Measurements from ENCODE around the gene SLC15A3. TPM values are rescaled to one million over a fixed set of nuclear protein-coding genes. Genes with fewer than 3 reads are reported as not detected.

Gene SLC15A3
- total RNA-seq, 1 donor from 2014 or later: 66.3 TPM

GRCh38 chr11:60937144-60937527 lies 14.8 kb downstream of the SLC15A3 start:
- Histone ChIP-seq H4K20me1 (ENCODE audit: insufficient read depth, low read length) (no peaks in the 10 kb centered on the region), H3K4me1 (ENCODE audit: insufficient read depth, low read length) (no peaks in the 10 kb centered on the region), H3K4me3 (ENCODE audit: insufficient read depth, low read depth, low read length) (no peak overlapping the region), H3K9me3 (ENCODE audit: insufficient read depth, low read depth, low read length) (no peaks in the 10 kb centered on the region), H3K36me3 (ENCODE audit: insufficient read depth, low read length) (no peaks in the 10 kb centered on the region), H3K4me2 (ENCODE audit: low read length) (no peak overlapping the region), H3K27me3 (ENCODE audit: insufficient read depth, low read length) (peaks cover 7% of the 10 kb centered on the region), H3K9ac (ENCODE audit: low read length) (no peak overlapping the region), H3K79me2 (ENCODE audit: insufficient read depth, low read length) (no peaks in the 10 kb centered on the region), H3K27ac (ENCODE audit: low read depth, low read length) (no peak overlapping the region), H2AFZ (ENCODE audit: low read depth, low read length) (no peak overlapping the region)
- Mint-ChIP-seq H3K36me3 (ENCODE audit: low read depth, unreplicated experiment) (peaks cover 17% of the 10 kb centered on the region), H3K27ac (ENCODE audit: unreplicated experiment) (no peak overlapping the region), H3K4me1 (ENCODE audit: low read depth, unreplicated experiment) (no peaks in the 10 kb centered on the region), H3K4me3 (ENCODE audit: unreplicated experiment) (no peak overlapping the region), H3K27me3 (ENCODE audit: low read depth, unreplicated experiment) (peaks cover 2% of the 10 kb centered on the region), H3K9me3 (ENCODE audit: unreplicated experiment) (no peaks in the 10 kb centered on the region)
- no peak for FAIRE-seq
- TF ChIP-seq EZH2 (IDR thresholded peaks at IDR 0.05; ENCODE audit: insufficient read depth, low read length): no peak
- TF ChIP-seq CTCF (IDR thresholded peaks at IDR 0.05; ENCODE audit: insufficient read depth, low read depth, low read length): no peak
- no peak for DNase-seq (ENCODE audit: low read depth)

GRCh38 chr11:60936467-60937143 lies 15.4 kb downstream of the SLC15A3 start:
- Histone ChIP-seq H3K27ac (ENCODE audit: low read depth, low read length) (no peak overlapping the region), H3K36me3 (ENCODE audit: insufficient read depth, low read length) (no peaks in the 10 kb centered on the region), H3K9ac (ENCODE audit: low read length) (no peak overlapping the region), H2AFZ (ENCODE audit: low read depth, low read length) (no peak overlapping the region), H3K79me2 (ENCODE audit: insufficient read depth, low read length) (no peaks in the 10 kb centered on the region), H3K4me3 (ENCODE audit: insufficient read depth, low read depth, low read length) (no peak overlapping the region), H3K27me3 (ENCODE audit: insufficient read depth, low read length) (peaks cover 6% of the 10 kb centered on the region), H4K20me1 (ENCODE audit: insufficient read depth, low read length) (no peaks in the 10 kb centered on the region), H3K9me3 (ENCODE audit: insufficient read depth, low read depth, low read length) (no peaks in the 10 kb centered on the region), H3K4me1 (ENCODE audit: insufficient read depth, low read length) (no peaks in the 10 kb centered on the region), H3K4me2 (ENCODE audit: low read length) (no peak overlapping the region)
- Mint-ChIP-seq H3K27me3 (ENCODE audit: low read depth, unreplicated experiment) (peaks cover 2% of the 10 kb centered on the region), H3K4me3 (ENCODE audit: unreplicated experiment) (no peak overlapping the region), H3K9me3 (ENCODE audit: unreplicated experiment) (no peaks in the 10 kb centered on the region), H3K27ac (ENCODE audit: unreplicated experiment) (no peak overlapping the region), H3K4me1 (ENCODE audit: low read depth, unreplicated experiment) (no peaks in the 10 kb centered on the region), H3K36me3 (ENCODE audit: low read depth, unreplicated experiment) (peaks cover 17% of the 10 kb centered on the region)
- no peak for DNase-seq (ENCODE audit: low read depth)
- FAIRE-seq: no peak
- TF ChIP-seq EZH2 (IDR thresholded peaks at IDR 0.05; ENCODE audit: insufficient read depth, low read length) (no peak), CTCF (IDR thresholded peaks at IDR 0.05; ENCODE audit: insufficient read depth, low read depth, low read length) (no peak)

GRCh38 chr11:60935676-60936442 lies 16.1 kb downstream of the SLC15A3 start:
- TF ChIP-seq CTCF (IDR thresholded peaks at IDR 0.05; ENCODE audit: insufficient read depth, low read depth, low read length) (no peak), EZH2 (IDR thresholded peaks at IDR 0.05; ENCODE audit: insufficient read depth, low read length) (no peak)
- Mint-ChIP-seq H3K27me3 (ENCODE audit: low read depth, unreplicated experiment) (peaks cover 2% of the 10 kb centered on the region), H3K36me3 (ENCODE audit: low read depth, unreplicated experiment) (peaks cover 12% of the 10 kb centered on the region), H3K4me3 (ENCODE audit: unreplicated experiment) (no peak overlapping the region), H3K9me3 (ENCODE audit: unreplicated experiment) (no peaks in the 10 kb centered on the region), H3K4me1 (ENCODE audit: low read depth, unreplicated experiment) (no peaks in the 10 kb centered on the region), H3K27ac (ENCODE audit: unreplicated experiment) (no peak overlapping the region)
- no peaks in the 10 kb centered on the region for H3K4me1 ChIP-seq (ENCODE audit: insufficient read depth, low read length)
- FAIRE-seq (no peak), DNase-seq (ENCODE audit: low read depth) (no peak)
- H3K36me3 ChIP-seq (ENCODE audit: insufficient read depth, low read length): peaks cover under 1% of the 10 kb centered on the region
- H4K20me1 ChIP-seq (ENCODE audit: insufficient read depth, low read length): no peaks in the 10 kb centered on the region
- no peak overlapping the region for H3K4me3 ChIP-seq (ENCODE audit: insufficient read depth, low read depth, low read length)
- H3K9ac ChIP-seq (ENCODE audit: low read length): no peak overlapping the region
- H3K9me3 ChIP-seq (ENCODE audit: insufficient read depth, low read depth, low read length): no peaks in the 10 kb centered on the region
- H3K27ac ChIP-seq (ENCODE audit: low read depth, low read length): no peak overlapping the region
- no peaks in the 10 kb centered on the region for H3K79me2 ChIP-seq (ENCODE audit: insufficient read depth, low read length)
- no peak overlapping the region for H2AFZ ChIP-seq (ENCODE audit: low read depth, low read length)
- no peak overlapping the region for H3K4me2 ChIP-seq (ENCODE audit: low read length)
- peaks cover 5% of the 10 kb centered on the region for H3K27me3 ChIP-seq (ENCODE audit: insufficient read depth, low read length)

Data from astrocyte (in vitro differentiated cells and primary cell).